Spinal cord (tissue), 10 donors: ENCODE results near the gene PLD3. TPM values are rescaled to one million over a fixed set of nuclear protein-coding genes. Genes with fewer than 3 reads are reported as not detected.
"Not testable (repeated sequence)": the region's sequence is repeated elsewhere in the genome, so short reads cannot be mapped to it uniquely, and the experiment has no call there.

Experiments
- DNase-seq, 6 donors: peaks; one replicate each; pipeline versions ENCODE4 v3.0.0 to v3.0.0-alpha.2; 2013 to 2015; ENCODE audit warnings: low spot score in 6 of 6, low read depth in 4 of 6
- H3K27ac ChIP-seq: one replicate; pipeline ENCODE4 v1.5.1; 2013; ENCODE audit warnings: low read depth, low read length, control low read depth
- H3K27me3 ChIP-seq: one replicate; pipeline ENCODE4 v1.6.1; 2013; ENCODE audit warnings: low read length; ENCODE audit not compliant: control insufficient read depth, insufficient read depth
- H3K36me3 ChIP-seq: one replicate; pipeline ENCODE4 v1.6.1; 2013; ENCODE audit warnings: low read length; ENCODE audit not compliant: control insufficient read depth, insufficient read depth
- H3K4me1 ChIP-seq: one replicate; pipeline ENCODE4 v1.6.1; 2013; ENCODE audit warnings: low read length; ENCODE audit not compliant: control insufficient read depth, insufficient read depth
- H3K4me3 ChIP-seq: one replicate; pipeline ENCODE4 v1.5.1; 2013; ENCODE audit warnings: low read depth, low read length, control low read depth
- H3K9me3 ChIP-seq: one replicate; pipeline ENCODE4 v1.6.1; 2013; ENCODE audit warnings: low read length; ENCODE audit not compliant: control insufficient read depth, insufficient read depth
- WGBS: methylation state at CpG from one replicate; pipeline ENCODE4 v1.1.5; 2013; ENCODE audit warnings: missing lambda C conversion rate; ENCODE audit not compliant: insufficient coverage; 5-methylcytosine and 5-hydroxymethylcytosine counted together
- polyA plus RNA-seq, 2 donors: library from polyadenylated mRNA; unstranded; fragments of 120-200 nt; gene quantifications; one replicate each; pipeline ENCODE4 v1.2.1, GENCODE V29; 2013; ENCODE audit not compliant: insufficient read length in 2 of 2
- total RNA-seq, 2 donors: library from RNA; depleted of rRNA in 1 of 2; stranded (reverse); fragments of 120-200 nt in 1 of 2; fragments of >200 nt in 1 of 2; gene quantifications; one replicate each; pipeline versions ENCODE4 v1.2.3 to v1.2.4, GENCODE V29; 2013 to 2014
- donor health status: healthy.

The PLD3 gene
- total and polyA plus RNA-seq, 4 donors: 257 to 522 (median 422) TPM

DNA sequence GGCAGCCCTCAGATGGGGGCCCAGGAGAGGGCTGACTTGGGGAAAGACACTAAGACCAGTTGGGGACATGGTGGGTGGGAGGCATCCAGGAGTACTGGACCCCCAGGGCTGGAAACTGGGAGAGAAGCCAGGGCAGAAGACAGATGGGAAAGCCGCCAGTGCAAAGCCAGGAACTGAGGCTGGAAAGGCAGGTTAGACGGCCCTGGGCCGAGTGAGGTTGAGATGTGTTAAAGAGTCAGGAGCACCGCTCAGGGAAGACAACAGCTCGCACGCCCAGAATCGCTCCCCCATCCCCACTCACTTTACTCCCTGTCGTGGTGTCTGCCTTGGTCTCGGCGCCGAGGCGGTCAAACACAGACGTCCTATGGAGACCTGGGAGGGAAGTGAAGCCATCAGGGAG lies 24.8 kb upstream of the PLD3 start:
- Histone ChIP-seq H3K4me3 (no peak overlapping the region), H3K27ac (no peak overlapping the region), H3K27me3 (no peaks in the 10 kb centered on the region), H3K9me3 (no peaks in the 10 kb centered on the region), H3K36me3 (peaks cover 88% of the 10 kb centered on the region), H3K4me1 (no peaks in the 10 kb centered on the region)
- WGBS: 88% methylated on average over 7 of the region's 13 CpGs
- DNase-seq: no peak

DNA sequence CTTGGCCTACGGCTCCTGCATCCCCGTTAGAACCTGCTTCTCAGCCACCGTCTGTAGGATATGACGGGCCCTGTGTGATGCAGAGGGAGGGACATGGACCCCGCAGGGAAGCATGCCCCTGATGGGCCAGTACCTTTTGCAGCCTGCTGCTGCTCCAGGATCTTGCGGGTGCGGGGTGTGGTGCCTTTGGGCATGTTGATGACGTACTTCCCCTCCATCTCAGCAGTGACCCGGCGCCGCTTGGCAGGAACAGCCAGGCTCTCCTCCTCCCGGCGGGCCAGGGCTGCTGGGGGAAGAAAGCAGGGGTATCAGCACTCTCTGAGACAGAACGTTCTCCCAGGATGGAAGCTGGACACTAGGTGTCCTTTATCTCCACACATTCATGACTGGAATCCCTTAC lies 22.3 kb upstream of the PLD3 start:
- H3K4me1 ChIP-seq: no peaks in the 10 kb centered on the region
- peaks cover 87% of the 10 kb centered on the region for H3K36me3 ChIP-seq
- 98% methylated on average over 5 of the region's 14 CpGs for whole genome bisulfite sequencing
- H3K27me3 ChIP-seq: no peaks in the 10 kb centered on the region
- no peak overlapping the region for H3K27ac ChIP-seq
- DNase-seq: no peak
- H3K4me3 ChIP-seq: no peak overlapping the region
- H3K9me3 ChIP-seq: no peaks in the 10 kb centered on the region

DNA sequence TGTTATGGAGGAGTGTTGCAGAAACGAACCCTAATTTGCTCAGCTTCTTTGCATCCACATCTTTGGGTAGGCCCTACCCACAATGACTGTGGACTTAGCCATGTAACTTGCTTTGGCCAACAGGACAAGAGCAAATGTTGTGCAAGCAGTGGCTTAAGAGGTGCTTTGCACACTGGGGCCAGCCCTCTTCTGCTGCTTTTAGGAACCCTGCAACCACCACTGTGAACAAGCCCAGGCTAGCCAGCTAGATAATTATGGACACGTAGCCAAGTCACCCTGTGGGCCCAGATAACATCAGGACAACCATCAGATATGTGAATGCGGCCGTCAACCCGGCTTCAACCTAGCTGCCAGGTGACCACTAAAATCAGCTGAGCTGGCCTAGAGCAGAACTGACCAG lies 17.4 kb upstream of the PLD3 start:
- no peaks in the 10 kb centered on the region for H3K9me3 ChIP-seq
- no peak for DNase-seq
- 89% methylated on average over 5 of the region's 5 CpGs for WGBS
- H3K27ac ChIP-seq: no peak overlapping the region
- peaks cover 79% of the 10 kb centered on the region for H3K36me3 ChIP-seq
- no peak overlapping the region for H3K4me3 ChIP-seq
- no peaks in the 10 kb centered on the region for H3K27me3 ChIP-seq
- no peaks in the 10 kb centered on the region for H3K4me1 ChIP-seq

DNA sequence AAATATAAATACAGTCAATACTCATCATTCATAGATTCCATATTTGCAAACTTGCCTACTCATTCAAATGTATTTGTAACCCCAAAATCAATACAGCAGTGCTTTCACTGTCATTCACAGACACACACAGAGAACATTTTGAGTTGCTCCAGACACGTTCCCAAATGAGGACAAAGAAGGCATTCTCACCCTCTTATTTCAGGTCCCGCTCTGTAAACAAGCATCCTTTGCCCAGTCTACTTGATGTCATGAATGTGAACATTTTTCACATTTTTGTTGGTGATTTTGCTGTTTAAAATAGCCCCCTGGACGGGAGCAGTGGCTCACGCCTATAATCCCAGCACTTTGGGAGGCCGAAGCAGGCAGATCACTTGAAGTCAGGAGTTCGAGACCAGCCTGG lies 15.8 kb upstream of the PLD3 start:
- Histone ChIP-seq H3K27me3 (no peaks in the 10 kb centered on the region), H3K4me3 (no peak overlapping the region), H3K4me1 (no peaks in the 10 kb centered on the region), H3K27ac (no peak overlapping the region), H3K9me3 (no peaks in the 10 kb centered on the region), H3K36me3 (peaks cover 76% of the 10 kb centered on the region)
- 70% methylated on average over 4 of the region's 6 CpGs for WGBS
- peak in 1 of 6 donors; percentile 6 for DNase-seq

DNA sequence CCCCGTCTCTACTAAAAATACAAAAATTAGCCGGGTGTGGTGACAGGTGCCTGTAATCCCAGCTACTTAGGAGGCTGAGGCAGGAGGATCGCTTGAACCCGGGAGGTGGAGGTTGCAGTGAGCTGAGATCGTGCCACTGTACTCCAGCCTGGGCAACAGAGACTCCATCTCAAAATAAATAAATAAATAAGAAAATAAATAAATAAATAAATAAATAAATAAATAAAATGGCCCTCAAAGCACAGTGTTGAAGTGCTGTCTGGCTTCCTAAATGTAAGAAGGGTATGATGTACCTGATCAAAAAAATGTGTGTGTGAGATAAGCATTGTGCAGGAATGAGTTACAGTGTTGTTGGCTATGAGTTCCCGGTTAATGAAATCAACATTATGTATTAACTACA lies 15.4 kb upstream of the PLD3 start:
- not testable (repeated sequence) for H3K9me3 ChIP-seq, H3K4me1 ChIP-seq, H3K4me3 ChIP-seq, H3K27ac ChIP-seq, H3K27me3 ChIP-seq, DNase-seq
- WGBS: 100% methylated on average over 1 of the region's 6 CpGs
- peaks cover 72% of the 10 kb centered on the region for H3K36me3 ChIP-seq

DNA sequence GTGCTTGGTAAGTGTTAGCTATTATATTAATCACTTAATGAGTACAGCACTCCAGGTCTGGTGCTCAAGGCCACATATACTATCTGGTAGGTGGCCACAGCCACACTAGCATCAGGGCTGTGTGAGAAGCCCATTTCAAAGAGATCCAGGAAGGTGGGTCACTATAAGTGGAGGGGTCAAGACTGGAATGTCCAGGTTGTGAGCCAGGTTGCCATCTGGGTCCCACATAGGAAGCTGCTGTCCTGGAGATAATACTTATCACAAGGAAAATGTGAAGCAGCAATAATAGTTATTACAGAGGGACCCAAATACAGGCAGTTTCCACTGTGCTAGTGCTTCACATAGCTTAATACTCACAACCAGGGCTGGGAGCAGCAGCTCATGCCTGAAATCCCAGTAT lies 13.4 kb upstream of the PLD3 start:
- Histone ChIP-seq H3K4me3 (no peak overlapping the region), H3K9me3 (no peaks in the 10 kb centered on the region), H3K27ac (no peak overlapping the region), H3K27me3 (no peaks in the 10 kb centered on the region), H3K36me3 (peaks cover 60% of the 10 kb centered on the region), H3K4me1 (no peaks in the 10 kb centered on the region)
- DNase-seq: no peak

DNA sequence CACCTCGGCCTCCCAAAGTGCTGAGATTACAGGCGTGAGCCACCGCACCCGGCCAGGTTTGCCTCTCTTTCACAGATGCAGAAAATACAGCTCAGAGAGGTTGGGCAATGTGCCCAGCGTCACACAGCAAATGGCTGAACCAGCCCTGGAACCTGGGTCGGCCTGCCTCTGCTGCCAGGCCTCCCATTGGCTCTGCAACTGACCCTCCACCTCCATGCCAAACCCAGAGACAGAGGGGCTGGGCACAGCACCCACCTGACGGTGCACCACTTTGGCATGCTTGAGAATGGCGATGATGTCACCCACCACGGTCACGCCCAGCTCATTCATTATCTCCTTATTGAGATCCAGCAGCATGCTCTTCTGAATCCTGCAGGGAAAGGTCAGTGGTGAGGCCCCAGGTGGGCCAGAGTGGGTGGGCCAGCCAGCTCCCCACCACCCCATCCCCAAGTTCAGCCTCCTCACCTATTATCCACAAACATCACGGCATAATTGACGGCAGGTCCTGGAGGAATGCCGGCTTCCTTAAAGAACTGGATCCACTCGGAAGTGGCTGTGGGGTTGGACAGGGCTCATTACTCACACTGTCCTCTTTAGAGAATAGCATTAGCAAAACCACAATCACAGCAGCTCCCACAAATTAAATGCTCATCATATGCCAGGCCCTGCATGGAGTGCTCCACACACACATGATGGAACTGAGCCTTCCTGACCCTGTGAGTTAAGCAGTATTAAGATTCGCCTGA lies 12.5 kb upstream of the PLD3 start:
- 92% methylated on average over 13 of the region's 15 CpGs for WGBS
- no peaks in the 10 kb centered on the region for H3K4me1 ChIP-seq
- DNase-seq: peak in 1 of 6 donors; percentile 6
- H3K27me3 ChIP-seq: no peaks in the 10 kb centered on the region
- peaks cover 52% of the 10 kb centered on the region for H3K36me3 ChIP-seq
- H3K9me3 ChIP-seq: no peaks in the 10 kb centered on the region
- no peak overlapping the region for H3K4me3 ChIP-seq
- H3K27ac ChIP-seq: no peak overlapping the region

DNA sequence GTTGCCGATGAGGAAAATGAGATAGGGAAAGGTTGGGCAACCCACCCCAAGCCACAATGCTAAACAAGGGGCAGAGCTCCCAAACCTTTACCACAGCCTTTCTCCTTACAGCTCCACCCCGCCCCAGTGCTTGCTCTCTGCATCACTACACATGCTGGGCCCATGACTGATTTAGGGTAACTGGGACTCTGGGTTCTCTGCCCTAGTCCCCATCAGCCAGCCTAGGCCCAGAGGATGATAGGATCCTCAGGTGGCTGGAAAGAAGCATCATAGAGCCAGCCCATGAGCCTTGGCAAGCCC lies 11.9 kb upstream of the PLD3 start:
- DNase-seq: no peak
- no peaks in the 10 kb centered on the region for H3K9me3 ChIP-seq
- no peak overlapping the region for H3K4me3 ChIP-seq
- no peak overlapping the region for H3K27ac ChIP-seq
- no peaks in the 10 kb centered on the region for H3K27me3 ChIP-seq
- no peaks in the 10 kb centered on the region for H3K4me1 ChIP-seq
- no CpG with 5 or more reads among the region's 2 CpGs for WGBS
- peaks cover 50% of the 10 kb centered on the region for H3K36me3 ChIP-seq

DNA sequence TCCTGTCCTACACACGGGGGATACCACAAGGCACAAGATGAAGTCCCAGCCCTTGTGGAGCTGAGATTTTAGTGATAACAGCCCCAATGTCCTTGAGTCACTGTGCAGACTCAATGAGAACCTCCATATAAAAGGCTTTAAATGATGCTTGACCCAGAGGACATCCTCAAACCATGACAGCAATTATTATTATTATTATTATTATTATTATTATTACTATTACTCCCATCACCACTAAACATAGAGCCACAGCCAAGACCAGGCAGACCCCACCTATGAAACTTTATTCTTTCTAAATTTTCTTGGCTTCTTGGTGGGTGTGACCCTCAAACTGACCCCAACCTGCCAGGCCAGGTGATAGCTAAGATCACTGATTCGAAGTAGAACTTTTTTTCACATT lies 11.4 kb upstream of the PLD3 start:
- Histone ChIP-seq H3K4me1 (no peaks in the 10 kb centered on the region), H3K27ac (no peak overlapping the region), H3K4me3 (no peak overlapping the region), H3K36me3 (peaks cover 47% of the 10 kb centered on the region), H3K27me3 (no peaks in the 10 kb centered on the region), H3K9me3 (no peaks in the 10 kb centered on the region)
- WGBS: 89% methylated on average over 1 of the region's 2 CpGs
- DNase-seq: no peak

DNA sequence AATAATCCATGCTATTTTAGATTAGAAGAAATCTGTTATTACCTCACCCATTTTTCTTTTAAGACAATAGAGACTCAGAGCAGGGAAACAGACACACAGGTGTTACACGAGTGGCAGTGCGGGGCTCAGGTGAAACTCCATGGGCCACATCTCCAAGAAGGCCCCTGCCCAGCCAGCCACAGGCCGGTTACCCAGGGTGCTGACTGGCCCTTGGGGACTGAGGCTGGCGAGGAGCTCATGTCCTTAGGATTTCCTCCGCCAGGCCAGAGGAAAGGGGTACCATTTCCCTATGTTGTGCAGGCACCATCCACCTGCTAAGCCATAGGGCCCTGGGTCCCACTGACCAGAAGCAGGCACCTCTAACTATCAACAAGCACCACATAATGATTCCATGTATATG lies 10.9 kb upstream of the PLD3 start:
- H3K4me1 ChIP-seq: no peaks in the 10 kb centered on the region
- WGBS: 95% methylated on average over 5 of the region's 5 CpGs
- no peaks in the 10 kb centered on the region for H3K9me3 ChIP-seq
- H3K27me3 ChIP-seq: no peaks in the 10 kb centered on the region
- no peak overlapping the region for H3K27ac ChIP-seq
- H3K4me3 ChIP-seq: no peak overlapping the region
- DNase-seq: no peak
- H3K36me3 ChIP-seq: peaks cover 43% of the 10 kb centered on the region
